WTC11 (cell line): ENCODE data around the gene CRADD. TPM values are rescaled to one million over a fixed set of nuclear protein-coding genes. Genes with fewer than 3 reads are reported as not detected.

Source experiments
- ATAC-seq: fragments of 200-7000 bp; cut with Tn5 transposase; 2 replicates; pipeline ENCODE4 v1.10.0; 2021; ENCODE audit warnings: mild to moderate bottlenecking, moderate library complexity
- CTCF ChIA-PET: fragments of 300-600 bp; sonication (Branson Sonifier 250); formaldehyde crosslinking; loops from one replicate; lab custom pipeline; 2021; ENCODE audit warnings: antibody characterized with exemption; lab: Charles Lee
- POLR2A ChIA-PET: fragments of 350-600 bp; sonication (Branson Sonifier 250); formaldehyde crosslinking; loops from one replicate; lab custom pipeline; 2021; ENCODE audit warnings: antibody characterized with exemption; lab: Charles Lee
- DNase-seq: peaks from one replicate; pipeline ENCODE4 v3.0.0; 2021; ENCODE audit warnings: low spot score
- H3K27ac Mint-ChIP-seq: 2 replicates; pipeline ENCODE4 v1.8.0; 2021; ENCODE audit warnings: mixed read lengths
- H3K27me3 Mint-ChIP-seq: 2 replicates; pipeline ENCODE4 v1.8.0; 2021; ENCODE audit warnings: low read depth, mild to moderate bottlenecking, moderate library complexity, mixed read lengths
- H3K36me3 Mint-ChIP-seq: 2 replicates; pipeline ENCODE4 v1.8.0; 2021; ENCODE audit warnings: mixed read lengths
- H3K4me1 Mint-ChIP-seq: 2 replicates; pipeline ENCODE4 v1.8.0; 2022; ENCODE audit warnings: mixed read lengths
- H3K4me3 Mint-ChIP-seq: 2 replicates; pipeline ENCODE4 v1.8.0; 2021; ENCODE audit warnings: mild to moderate bottlenecking, moderate library complexity, mixed read lengths
- H3K9me3 Mint-ChIP-seq: 2 replicates; pipeline ENCODE4 v1.8.0; 2021; ENCODE audit warnings: mixed read lengths
- CREM ChIP-seq: sonication (generic); formaldehyde crosslinking; IDR thresholded peaks from 2 replicates; pipeline ENCODE4 v1.8.1; 2022; ENCODE audit warnings: mild to moderate bottlenecking, missing genetic modification reagents, moderate library complexity
- E2F1 ChIP-seq: sonication (generic); formaldehyde crosslinking; IDR thresholded peaks from 2 replicates; pipeline ENCODE4 v1.8.0; 2022; ENCODE audit warnings: mild to moderate bottlenecking, missing genetic modification reagents
- E2F5 ChIP-seq: sonication (generic); formaldehyde crosslinking; IDR thresholded peaks from 2 replicates; pipeline ENCODE4 v1.8.1; 2022; ENCODE audit warnings: mild to moderate bottlenecking, moderate library complexity, missing genetic modification reagents
- ELF4 ChIP-seq: sonication (generic); formaldehyde crosslinking; IDR thresholded peaks from 2 replicates; pipeline ENCODE4 v1.8.1; 2022; ENCODE audit warnings: low read depth, mild to moderate bottlenecking, moderate library complexity, missing genetic modification reagents
- GTF2I ChIP-seq: fragments of 250-450 bp; sonication (Bioruptor Pico); conservative IDR thresholded peaks from 2 replicates; pipeline ENCODE4 v1.4.0; 2021; ENCODE audit warnings: mild to moderate bottlenecking
- JUN ChIP-seq: sonication (generic); formaldehyde crosslinking; IDR thresholded peaks from 2 replicates; pipeline ENCODE4 v1.8.0; 2023; ENCODE audit warnings: mild to moderate bottlenecking, missing genetic modification reagents
- MAX ChIP-seq: sonication (generic); formaldehyde crosslinking; IDR thresholded peaks from 2 replicates; pipeline ENCODE4 v1.8.0; 2022; ENCODE audit warnings: mild to moderate bottlenecking, missing genetic modification reagents
- MYBL2 ChIP-seq: sonication (generic); formaldehyde crosslinking; IDR thresholded peaks from 2 replicates; pipeline ENCODE4 v1.8.1; 2023; ENCODE audit warnings: mild to moderate bottlenecking, moderate library complexity, missing genetic modification reagents
- PREB ChIP-seq: sonication (generic); formaldehyde crosslinking; IDR thresholded peaks from 2 replicates; pipeline ENCODE4 v1.8.1; 2022; ENCODE audit warnings: mild to moderate bottlenecking, missing genetic modification reagents, moderate library complexity, borderline replicate concordance
- SOX15 ChIP-seq: fragments of 250-450 bp; sonication (Bioruptor Pico); IDR thresholded peaks from 2 replicates; pipeline ENCODE4 v1.9.0; 2021; ENCODE audit warnings: mild to moderate bottlenecking
- SP1 ChIP-seq: sonication (generic); formaldehyde crosslinking; conservative IDR thresholded peaks from 2 replicates; pipeline ENCODE4 v1.8.1; 2022; ENCODE audit warnings: missing genetic modification reagents
- TCF7 ChIP-seq: sonication (generic); formaldehyde crosslinking; IDR thresholded peaks from 2 replicates; pipeline ENCODE4 v1.8.0; 2022; ENCODE audit warnings: mild to moderate bottlenecking, low read depth, missing genetic modification reagents, moderate library complexity
- ZNF138 ChIP-seq: sonication (generic); formaldehyde crosslinking; conservative IDR thresholded peaks from 2 replicates; pipeline ENCODE4 v1.8.1; 2022; ENCODE audit warnings: mild to moderate bottlenecking, moderate library complexity, missing genetic modification reagents
- ZNF232 ChIP-seq: sonication (generic); formaldehyde crosslinking; IDR thresholded peaks from 2 replicates; pipeline ENCODE4 v1.8.0; 2022; ENCODE audit warnings: mild to moderate bottlenecking, missing genetic modification reagents
- ZNF281 ChIP-seq: sonication (generic); formaldehyde crosslinking; IDR thresholded peaks from 2 replicates; pipeline ENCODE4 v1.8.0; 2023; ENCODE audit warnings: mild to moderate bottlenecking, missing genetic modification reagents
- ZNF512 ChIP-seq: sonication (generic); formaldehyde crosslinking; IDR thresholded peaks from 2 replicates; pipeline ENCODE4 v1.8.1; 2022; ENCODE audit warnings: missing genetic modification reagents, borderline replicate concordance
- ZNF671 ChIP-seq: fragments of 250-450 bp; sonication (Bioruptor Pico); IDR thresholded peaks from 2 replicates; pipeline ENCODE4 v1.8.0; 2021; ENCODE audit warnings: mild to moderate bottlenecking
- ZSCAN18 ChIP-seq: fragments of 250-450 bp; sonication (Bioruptor Pico); IDR thresholded peaks from 2 replicates; pipeline ENCODE4 v2.1.2; 2022; ENCODE audit warnings: mild to moderate bottlenecking, moderate library complexity
- total RNA-seq: library from RNA; stranded (reverse); gene quantifications from 3 replicates; pipeline ENCODE4 v1.2.3, GENCODE V29; 2021
- TF ChIP-seq, protein P1 (sequence below): sonication (generic); formaldehyde crosslinking; IDR thresholded peaks from 2 replicates; pipeline ENCODE4 v1.8.1; 2023; ENCODE audit warnings: mild to moderate bottlenecking, missing genetic modification reagents, borderline replicate concordance

CRADD gene
- total RNA-seq, 1 experiment from 2014 or later: 11.6 TPM

GRCh38 chr12:93766796-93767523 is 89.8 kb downstream of the CRADD start:
- CTCF ChIA-PET: interaction anchor here (0.9 to 4.5 kb wide), 5 partner anchors 14 to 335 kb away, joined by 3 to 42 read pairs (median 4); no protein-coding TSS in a partner anchor
- peak; percentile 66 for ATAC-seq

DNA sequence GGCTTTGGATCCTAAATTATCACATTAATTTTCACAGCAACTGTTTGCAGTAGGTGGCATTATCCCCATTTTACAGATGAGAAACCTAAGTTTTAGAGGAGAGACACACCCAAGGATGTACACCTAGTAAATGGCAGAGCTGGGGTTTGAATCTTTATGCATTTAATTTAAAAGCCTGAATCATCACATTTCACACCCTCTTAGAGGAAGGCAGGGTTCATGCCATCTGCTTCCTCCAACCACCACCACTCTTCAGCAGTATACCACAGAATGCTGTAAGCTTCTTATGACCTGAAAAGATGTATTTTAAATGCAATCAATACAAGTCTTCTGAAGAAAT is 90.3 kb downstream of the CRADD start:
- Mint-ChIP-seq H3K36me3 (no peaks in the 10 kb centered on the region), H3K27me3 (no peaks in the 10 kb centered on the region), H3K4me3 (no peak overlapping the region), H3K27ac (no peak overlapping the region), H3K4me1 (peaks cover 31% of the 10 kb centered on the region), H3K9me3 (no peaks in the 10 kb centered on the region)
- POLR2A ChIA-PET: no interaction called here
- ATAC-seq: no peak
- DNase-seq: no peak
- CTCF ChIA-PET: interaction anchor here (0.9 to 4.5 kb wide), 3 partner anchors 14 to 334 kb away, joined by 3 to 42 read pairs (median 7); no protein-coding TSS in a partner anchor
- TF ChIP-seq ZNF671 (CRISPR knock-in tag) (no peak), GTF2I (no peak), JUN (CRISPR knock-in tag) (no peak), ZNF138 (CRISPR knock-in tag) (no peak), SOX15 (CRISPR knock-in tag) (no peak), ZNF512 (CRISPR knock-in tag) (no peak), CREM (CRISPR knock-in tag) (no peak), ZNF232 (no peak), ZSCAN18 (CRISPR knock-in tag) (no peak), MAX (CRISPR knock-in tag) (no peak), ZNF281 (CRISPR knock-in tag) (no peak), ELF4 (no peak)
- TF ChIP-seq, protein P1, sequence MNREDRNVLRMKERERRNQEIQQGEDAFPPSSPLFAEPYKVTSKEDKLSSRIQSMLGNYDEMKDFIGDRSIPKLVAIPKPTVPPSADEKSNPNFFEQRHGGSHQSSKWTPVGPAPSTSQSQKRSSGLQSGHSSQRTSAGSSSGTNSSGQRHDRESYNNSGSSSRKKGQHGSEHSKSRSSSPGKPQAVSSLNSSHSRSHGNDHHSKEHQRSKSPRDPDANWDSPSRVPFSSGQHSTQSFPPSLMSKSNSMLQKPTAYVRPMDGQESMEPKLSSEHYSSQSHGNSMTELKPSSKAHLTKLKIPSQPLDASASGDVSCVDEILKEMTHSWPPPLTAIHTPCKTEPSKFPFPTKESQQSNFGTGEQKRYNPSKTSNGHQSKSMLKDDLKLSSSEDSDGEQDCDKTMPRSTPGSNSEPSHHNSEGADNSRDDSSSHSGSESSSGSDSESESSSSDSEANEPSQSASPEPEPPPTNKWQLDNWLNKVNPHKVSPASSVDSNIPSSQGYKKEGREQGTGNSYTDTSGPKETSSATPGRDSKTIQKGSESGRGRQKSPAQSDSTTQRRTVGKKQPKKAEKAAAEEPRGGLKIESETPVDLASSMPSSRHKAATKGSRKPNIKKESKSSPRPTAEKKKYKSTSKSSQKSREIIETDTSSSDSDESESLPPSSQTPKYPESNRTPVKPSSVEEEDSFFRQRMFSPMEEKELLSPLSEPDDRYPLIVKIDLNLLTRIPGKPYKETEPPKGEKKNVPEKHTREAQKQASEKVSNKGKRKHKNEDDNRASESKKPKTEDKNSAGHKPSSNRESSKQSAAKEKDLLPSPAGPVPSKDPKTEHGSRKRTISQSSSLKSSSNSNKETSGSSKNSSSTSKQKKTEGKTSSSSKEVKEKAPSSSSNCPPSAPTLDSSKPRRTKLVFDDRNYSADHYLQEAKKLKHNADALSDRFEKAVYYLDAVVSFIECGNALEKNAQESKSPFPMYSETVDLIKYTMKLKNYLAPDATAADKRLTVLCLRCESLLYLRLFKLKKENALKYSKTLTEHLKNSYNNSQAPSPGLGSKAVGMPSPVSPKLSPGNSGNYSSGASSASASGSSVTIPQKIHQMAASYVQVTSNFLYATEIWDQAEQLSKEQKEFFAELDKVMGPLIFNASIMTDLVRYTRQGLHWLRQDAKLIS (CRISPR knock-in tag): no peak

More at GRCh38 chr12:93766796-93767523, 89.8 kb downstream of the CRADD start:
- H3K36me3 Mint-ChIP-seq: no peaks in the 10 kb centered on the region
- peaks cover 27% of the 10 kb centered on the region for H3K4me1 Mint-ChIP-seq
- TF ChIP-seq SP1 (no peak), E2F1 (no peak), ZNF671 (CRISPR knock-in tag) (no peak), PREB (no peak), MYBL2 (CRISPR knock-in tag) (no peak), E2F5 (CRISPR knock-in tag) (no peak), TCF7 (CRISPR knock-in tag) (no peak), JUN (CRISPR knock-in tag) (no peak)
- no peaks in the 10 kb centered on the region for H3K27me3 Mint-ChIP-seq
- H3K9me3 Mint-ChIP-seq: no peaks in the 10 kb centered on the region
- POLR2A ChIA-PET: no interaction called here
- no peak overlapping the region for H3K27ac Mint-ChIP-seq
- DNase-seq: no peak
- no peak overlapping the region for H3K4me3 Mint-ChIP-seq
